ENCODE measurements around the gene HIBCH.
"Not testable (repeated sequence)": the region's sequence is repeated elsewhere in the genome, so short reads cannot be mapped to it uniquely, and the experiment has no call there.

HIBCH gene

GRCh38 chr2:190320696-190321095, 1.1 kb upstream of the HIBCH start:
- Histone ChIP-seq H3K27me3 (replicated peaks) (no peaks in the 10 kb centered on the region), H3K27ac (no peak overlapping the region), H3K4me3 (ENCODE audit: low read depth, low read length) (no peak overlapping the region), H3K36me3 (replicated peaks) (no peaks in the 10 kb centered on the region)
- TF ChIP-seq CTCF (IDR thresholded peaks at IDR 0.05; ENCODE audit: low read depth, low read length, missing control alignments) = no peak
- no peak for DNase-seq
- in situ Hi-C loops (cut with HindIII; ENCODE audit: low pct_ligation_motif_present, low sequenced_read_pairs) = no loop called here

GRCh38 chr2:190318931-190319554, 583 bp downstream of the HIBCH start:
- no peak for TF ChIP-seq CTCF (IDR thresholded peaks at IDR 0.05; ENCODE audit: low read depth, low read length, missing control alignments)
- no peaks in the 10 kb centered on the region for H3K27me3 ChIP-seq (replicated peaks)
- in situ Hi-C loops (cut with HindIII; ENCODE audit: low pct_ligation_motif_present, low sequenced_read_pairs) = no loop called here
- no peaks in the 10 kb centered on the region for H3K36me3 ChIP-seq (replicated peaks)
- H3K4me3 ChIP-seq (ENCODE audit: low read depth, low read length) = peak overlapping the region; percentile 68
- no peak for DNase-seq
- H3K27ac ChIP-seq = peak overlapping the region; percentile 0

GRCh38 chr2:190318514-190318913, 1.1 kb downstream of the HIBCH start:
- in situ Hi-C loops (cut with HindIII; ENCODE audit: low pct_ligation_motif_present, low sequenced_read_pairs) = no loop called here
- DNase-seq = no peak
- H3K36me3 ChIP-seq (replicated peaks) = no peaks in the 10 kb centered on the region
- peak overlapping the region; percentile 68 for H3K4me3 ChIP-seq (ENCODE audit: low read depth, low read length)
- no peak for TF ChIP-seq CTCF (IDR thresholded peaks at IDR 0.05; ENCODE audit: low read depth, low read length, missing control alignments)
- H3K27me3 ChIP-seq (replicated peaks) = no peaks in the 10 kb centered on the region
- no peak overlapping the region for H3K27ac ChIP-seq

- Histone ChIP-seq H3K27me3 (replicated peaks) (no peaks in the 10 kb centered on the region), H3K27ac (no peak overlapping the region), H3K4me3 (ENCODE audit: low read depth, low read length) (no peak overlapping the region), H3K36me3 (replicated peaks) (peaks cover 2% of the 10 kb centered on the region)
- no peak for TF ChIP-seq CTCF (IDR thresholded peaks at IDR 0.05; ENCODE audit: low read depth, low read length, missing control alignments)
- in situ Hi-C loops (cut with HindIII; ENCODE audit: low pct_ligation_motif_present, low sequenced_read_pairs) = no loop called here
- no peak for DNase-seq
Observed at GRCh38 chr2:190315273-190315672, 4.4 kb downstream of the HIBCH start.

- no peak overlapping the region for H3K27ac ChIP-seq
- DNase-seq = no peak
- no peak for TF ChIP-seq CTCF (IDR thresholded peaks at IDR 0.05; ENCODE audit: low read depth, low read length, missing control alignments)
- H3K36me3 ChIP-seq (replicated peaks) = peaks cover 2% of the 10 kb centered on the region
- H3K4me3 ChIP-seq (ENCODE audit: low read depth, low read length) = no peak overlapping the region
- in situ Hi-C loops (cut with HindIII; ENCODE audit: low pct_ligation_motif_present, low sequenced_read_pairs) = no loop called here
- H3K27me3 ChIP-seq (replicated peaks) = no peaks in the 10 kb centered on the region
Observed at GRCh38 chr2:190313880-190314279, 5.7 kb downstream of the HIBCH start.

GRCh38 chr2:190312635-190313025, 7.0 kb downstream of the HIBCH start:
- H3K27ac ChIP-seq; in situ Hi-C loops (cut with HindIII; ENCODE audit: low pct_ligation_motif_present, low sequenced_read_pairs); H3K4me3 ChIP-seq (ENCODE audit: low read depth, low read length); DNase-seq; H3K27me3 ChIP-seq (replicated peaks); H3K36me3 ChIP-seq (replicated peaks): not testable (repeated sequence)
